Right lobe of liver (tissue), 4 donors: ENCODE data around the gene RSPH6A.

Experiments used
- POLR2A ChIP-seq: fragments of 450-650 bp; IDR thresholded peaks from one replicate; pipeline ENCODE4 v1.6.1; 2017; ENCODE audit warnings: antibody characterized with exemption, mild to moderate bottlenecking
- TF ChIP-seq, protein P1 (sequence below), 4 donors: fragments of 200-600 bp in 3 of 4; fragments of 450-650 bp in 1 of 4; IDR thresholded peaks; one replicate each; pipeline versions ENCODE4 v1.5.1 to v1.8.0; 2016 to 2022; ENCODE audit warnings: antibody characterized with exemption in 4 of 4, mild to moderate bottlenecking in 2 of 4
- donor health status: DM: no; HTN: no; CAD: no.
- donor health status: DM: no; HTN: no; CAD: no.
- donor health status: DM: no; HTN: yes; CAD: no.

- TF ChIP-seq, protein P1, sequence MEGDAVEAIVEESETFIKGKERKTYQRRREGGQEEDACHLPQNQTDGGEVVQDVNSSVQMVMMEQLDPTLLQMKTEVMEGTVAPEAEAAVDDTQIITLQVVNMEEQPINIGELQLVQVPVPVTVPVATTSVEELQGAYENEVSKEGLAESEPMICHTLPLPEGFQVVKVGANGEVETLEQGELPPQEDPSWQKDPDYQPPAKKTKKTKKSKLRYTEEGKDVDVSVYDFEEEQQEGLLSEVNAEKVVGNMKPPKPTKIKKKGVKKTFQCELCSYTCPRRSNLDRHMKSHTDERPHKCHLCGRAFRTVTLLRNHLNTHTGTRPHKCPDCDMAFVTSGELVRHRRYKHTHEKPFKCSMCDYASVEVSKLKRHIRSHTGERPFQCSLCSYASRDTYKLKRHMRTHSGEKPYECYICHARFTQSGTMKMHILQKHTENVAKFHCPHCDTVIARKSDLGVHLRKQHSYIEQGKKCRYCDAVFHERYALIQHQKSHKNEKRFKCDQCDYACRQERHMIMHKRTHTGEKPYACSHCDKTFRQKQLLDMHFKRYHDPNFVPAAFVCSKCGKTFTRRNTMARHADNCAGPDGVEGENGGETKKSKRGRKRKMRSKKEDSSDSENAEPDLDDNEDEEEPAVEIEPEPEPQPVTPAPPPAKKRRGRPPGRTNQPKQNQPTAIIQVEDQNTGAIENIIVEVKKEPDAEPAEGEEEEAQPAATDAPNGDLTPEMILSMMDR (IDR thresholded peaks at IDR 0.05) = no peak
- TF ChIP-seq POLR2A = no peak
Observed at GRCh38 chr19:45862271-45862563, 47.1 kb upstream of the RSPH6A start.
